Ovary (tissue), 9 donors: ENCODE data around the gene MYOG. TPM values are rescaled to one million over a fixed set of nuclear protein-coding genes. Genes with fewer than 3 reads are reported as not detected.

Experiments used
- DNase-seq, 5 donors: peaks; one replicate each; pipeline ENCODE4 v3.0.0-alpha.2; 2019 to 2020
- H3K27ac ChIP-seq, 2 donors: fragments of 200-600 bp; one replicate each; pipeline versions ENCODE4 v1.5.1 to v1.8.0; 2019 to 2022
- H3K27me3 ChIP-seq: fragments of 200-600 bp; one replicate; pipeline ENCODE4 v1.8.0; 2022
- H3K36me3 ChIP-seq: fragments of 200-600 bp; sonication (generic); one replicate; pipeline ENCODE4 v1.5.1; 2019
- H3K4me1 ChIP-seq: one replicate; pipeline ENCODE4 v1.8.1; 2013; ENCODE audit warnings: mild to moderate bottlenecking, moderate library complexity; ENCODE audit not compliant: insufficient read depth
- H3K4me3 ChIP-seq: fragments of 200-600 bp; sonication (generic); one replicate; pipeline ENCODE4 v1.5.1; 2017
- H3K9me3 ChIP-seq, 2 donors: fragments of 200-600 bp in 1 of 2; sonication (generic) in 1 of 2; one replicate each; pipeline versions ENCODE4 v1.5.1 to v1.8.1; 2013 to 2019; ENCODE audit warnings: mild to moderate bottlenecking in 1 of 2, moderate library complexity in 1 of 2
- CTCF ChIP-seq, 3 donors: fragments of 450-650 bp in 2 of 3; fragments of 200-600 bp in 1 of 3; IDR thresholded peaks; one replicate each; pipeline versions ENCODE4 v1.5.1 to v1.8.0; 2016 to 2022; ENCODE audit warnings: antibody characterized with exemption in 3 of 3, mild to moderate bottlenecking in 1 of 3
- EP300 ChIP-seq: sonication (generic); formaldehyde crosslinking; IDR thresholded peaks from one replicate; pipeline ENCODE4 v1.6.1; 2017; ENCODE audit warnings: antibody characterized with exemption
- POLR2A ChIP-seq: fragments of 450-650 bp; IDR thresholded peaks from one replicate; pipeline ENCODE4 v1.6.1; 2017; ENCODE audit warnings: antibody characterized with exemption, mild to moderate bottlenecking, moderate library complexity
- WGBS, 3 donors: extraction: QIAGEN DNeasy Blood & Tissue Kit in 1 of 3; methylation state at CpG; one replicate each; pipeline versions ENCODE4 v1.1.5 to v1.1.7; 2013 to 2017; 5-methylcytosine and 5-hydroxymethylcytosine counted together
- intact Hi-C, 4 donors: fragments of 100-400 bp; cut with DNase I; formaldehyde crosslinking; loops; one replicate each; pipeline versions ENCODE4 v1.11.0 to v1.15.1; 2022 to 2023
- polyA plus RNA-seq, 2 donors: library from polyadenylated mRNA; stranded (reverse); fragments of 200-250 nt in 1 of 2; fragments of 350-450 nt in 1 of 2; fragmentation: Illumina TruSeq in 1 of 2; extraction: RNeasy Lipid Tissue Mini Kit (QIAGEN cat#74804) in 1 of 2; gene quantifications; one replicate each; pipeline ENCODE4 v1.2.3, GENCODE V29; 2013 to 2014
- total RNA-seq, 7 donors: library from RNA; depleted of rRNA in 2 of 7; stranded (reverse); fragments of >200 nt in 2 of 7; fragmentation: NEBNext Ultra II Directional in 3 of 7; extraction: Animal tissue kit (Norgen Biotek cat#: 25700) in 3 of 7; gene quantifications; one replicate each; pipeline versions ENCODE4 v1.1.0 to v1.2.4, GENCODE V29; 2016 to 2023
- donor health status: DM: no; HTN: no; CAD: no; lungs with moderate emphysema.
- donor health status: DM: no; HTN: no; CAD: no.
- donor health status: Bipolar disorder and iron deficiency.
- donor health status: DM: yes; HTN: yes; CAD: no.
- donor health status: DM: no; HTN: no; CAD: no.
- donor health status: DM: yes; HTN: yes; CAD: no.

The MYOG gene
- total and polyA plus RNA-seq, 9 donors = not detected

GRCh38 chr1:203089651-203090045 is 3.8 kb upstream of the MYOG start:
- TF ChIP-seq CTCF (IDR thresholded peaks at IDR 0.05) = no peak
- no peak for TF ChIP-seq POLR2A
- no peak for TF ChIP-seq EP300
- H3K4me1 ChIP-seq = no peaks in the 10 kb centered on the region
- H3K9me3 ChIP-seq = no peaks in the 10 kb centered on the region
- intact Hi-C loops = no loop called here
- 57 to 67% (median 62%) methylated on average over 7 of the region's 7 CpGs for WGBS, 3 donors
- no peaks in the 10 kb centered on the region for H3K27me3 ChIP-seq
- DNase-seq = no peak
- H3K27ac ChIP-seq = no peak overlapping the region
- H3K36me3 ChIP-seq = no peaks in the 10 kb centered on the region
- H3K4me3 ChIP-seq = no peak overlapping the region

GRCh38 chr1:203089001-203089650 is 3.3 kb upstream of the MYOG start:
- H3K27me3 ChIP-seq = no peaks in the 10 kb centered on the region
- 48 to 67% (median 50%) methylated on average over 7 of the region's 7 CpGs for WGBS, 3 donors
- H3K4me1 ChIP-seq = no peaks in the 10 kb centered on the region
- no peak overlapping the region for H3K27ac ChIP-seq
- DNase-seq = no peak
- intact Hi-C loops = no loop called here
- no peaks in the 10 kb centered on the region for H3K9me3 ChIP-seq
- no peaks in the 10 kb centered on the region for H3K36me3 ChIP-seq
- H3K4me3 ChIP-seq = no peak overlapping the region
- TF ChIP-seq CTCF (IDR thresholded peaks at IDR 0.05) (no peak), POLR2A (no peak), EP300 (no peak)

- TF ChIP-seq EP300 (no peak), CTCF (IDR thresholded peaks at IDR 0.05) (no peak), POLR2A (no peak)
- Histone ChIP-seq H3K9me3 (no peaks in the 10 kb centered on the region), H3K27ac (no peak overlapping the region), H3K27me3 (no peaks in the 10 kb centered on the region), H3K36me3 (no peaks in the 10 kb centered on the region), H3K4me3 (no peak overlapping the region), H3K4me1 (no peaks in the 10 kb centered on the region)
- intact Hi-C loops = no loop called here
- DNase-seq = no peak
- 88% methylated on average over 3 of the region's 3 CpGs for WGBS, 3 donors
Measured at GRCh38 chr1:203088441-203088840, 2.6 kb upstream of the MYOG start.

GRCh38 chr1:203086992-203087763 is 1.4 kb upstream of the MYOG start:
- no peak overlapping the region for H3K27ac ChIP-seq
- intact Hi-C loops = no loop called here
- no peaks in the 10 kb centered on the region for H3K4me1 ChIP-seq
- no peak overlapping the region for H3K4me3 ChIP-seq
- no peak for DNase-seq
- TF ChIP-seq CTCF (IDR thresholded peaks at IDR 0.05) (no peak), EP300 (no peak), POLR2A (no peak)
- WGBS, 3 donors = 82 to 85% (median 83%) methylated on average over 11 of the region's 11 CpGs
- no peaks in the 10 kb centered on the region for H3K27me3 ChIP-seq
- no peaks in the 10 kb centered on the region for H3K36me3 ChIP-seq
- no peaks in the 10 kb centered on the region for H3K9me3 ChIP-seq
